ENCODE measurements around the gene NAGPA.

The NAGPA gene

DNA sequence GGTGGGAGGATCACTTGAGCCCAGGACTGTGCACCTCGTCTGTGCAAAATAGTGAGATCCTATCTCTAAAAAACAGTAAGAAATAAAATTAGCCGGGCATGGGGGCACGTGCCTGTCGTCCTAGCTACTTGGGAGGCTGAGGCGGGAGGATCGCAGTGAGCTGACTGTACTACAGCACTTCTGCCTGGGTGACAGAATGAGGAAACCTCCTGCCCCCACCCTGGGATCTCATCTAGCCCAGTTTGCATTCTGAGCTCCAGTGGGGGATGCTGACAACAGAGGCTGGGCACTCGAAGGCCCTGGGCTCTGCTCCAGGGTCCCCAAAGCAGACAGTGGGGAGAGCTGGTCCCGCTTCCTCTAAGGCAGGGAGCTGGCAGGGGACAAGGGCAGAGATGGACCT is 7.1 kb downstream of the NAGPA start:
- no peak for DNase-seq

DNA sequence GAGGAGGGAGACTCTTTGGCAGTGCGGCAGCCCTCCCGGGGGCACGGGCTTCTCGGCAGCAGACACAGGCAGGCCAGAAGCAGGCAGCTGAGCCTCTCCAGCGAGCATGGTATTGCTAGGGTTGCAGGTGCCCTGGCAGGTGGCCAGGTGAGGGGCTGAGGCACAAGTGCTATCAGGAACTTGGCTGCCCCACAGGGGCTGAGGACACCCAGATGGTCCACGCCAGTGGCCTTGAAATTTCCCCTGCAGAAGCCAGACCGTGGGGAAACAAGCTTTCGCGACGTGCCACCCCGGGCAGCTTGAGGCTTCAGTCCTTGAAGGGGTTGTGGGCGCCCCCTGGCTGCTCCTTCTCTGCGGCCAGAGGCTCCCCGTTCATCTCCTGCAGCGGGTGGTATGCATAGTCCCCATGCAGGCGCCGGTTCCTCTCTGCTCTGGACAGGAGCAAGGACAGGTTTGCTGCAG is 8.5 kb downstream of the NAGPA start:
- peak; percentile 92 for DNase-seq

DNA sequence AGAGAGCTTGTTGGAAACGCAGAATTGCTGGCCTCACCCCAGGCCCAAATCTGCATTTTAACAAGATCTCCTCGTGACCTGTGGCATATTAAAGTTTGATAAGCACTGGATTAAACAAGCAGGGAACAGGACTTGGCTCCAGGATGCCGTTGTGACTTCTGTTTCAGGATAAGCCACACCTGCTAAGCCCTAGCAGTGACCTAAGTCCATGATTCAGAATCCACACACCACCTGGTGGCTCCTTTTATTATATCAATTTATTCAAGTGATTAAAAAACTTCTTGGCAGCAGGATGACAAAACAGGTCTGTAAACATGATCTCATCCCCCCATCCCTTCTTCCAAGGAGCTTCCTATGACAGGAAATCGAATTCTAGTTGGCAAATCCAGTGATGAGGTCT is 9.1 kb downstream of the NAGPA start:
- peak; percentile 74 for DNase-seq

DNA sequence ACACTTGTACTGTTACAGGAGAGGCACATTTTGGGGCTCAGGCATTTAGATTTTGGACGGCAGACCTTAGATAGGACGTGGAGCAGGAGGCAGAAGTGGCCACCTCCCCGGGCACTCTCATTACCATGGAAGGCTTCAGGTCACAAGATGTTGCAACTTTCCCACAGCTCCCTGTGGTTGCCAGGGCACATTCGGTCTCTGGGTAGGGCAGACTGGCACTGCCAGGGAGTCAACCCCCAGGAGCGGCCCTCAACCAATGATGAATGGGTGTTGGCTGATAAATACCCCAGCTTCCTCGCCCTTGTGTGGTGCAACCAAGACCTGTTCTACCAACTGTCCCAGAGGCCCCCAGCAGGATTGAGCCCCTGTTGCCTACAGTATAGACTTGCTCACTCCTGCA is 11.2 kb downstream of the NAGPA start:
- DNase-seq, result no peak

DNA sequence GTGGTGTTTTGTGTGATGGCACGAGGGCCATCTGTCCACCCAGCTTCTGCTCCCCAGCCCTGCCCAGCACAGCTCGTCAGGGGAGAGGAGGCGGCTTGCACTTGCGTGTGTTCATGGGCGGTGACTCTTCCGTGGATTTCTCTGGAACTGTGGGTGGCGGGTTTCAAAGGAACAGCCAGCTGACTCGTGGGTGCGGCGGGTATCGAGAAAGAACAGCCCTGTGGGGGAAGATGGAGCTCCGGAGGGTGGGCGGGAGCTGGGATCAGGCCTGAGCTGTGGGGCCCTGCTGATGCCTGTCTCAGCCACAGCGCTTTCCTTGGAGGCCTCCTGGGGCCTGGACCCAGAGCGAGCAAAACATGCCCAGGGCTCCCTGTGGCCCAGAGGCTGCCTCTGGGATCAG is 13.2 kb downstream of the NAGPA start:
- DNase-seq, result no peak

DNA sequence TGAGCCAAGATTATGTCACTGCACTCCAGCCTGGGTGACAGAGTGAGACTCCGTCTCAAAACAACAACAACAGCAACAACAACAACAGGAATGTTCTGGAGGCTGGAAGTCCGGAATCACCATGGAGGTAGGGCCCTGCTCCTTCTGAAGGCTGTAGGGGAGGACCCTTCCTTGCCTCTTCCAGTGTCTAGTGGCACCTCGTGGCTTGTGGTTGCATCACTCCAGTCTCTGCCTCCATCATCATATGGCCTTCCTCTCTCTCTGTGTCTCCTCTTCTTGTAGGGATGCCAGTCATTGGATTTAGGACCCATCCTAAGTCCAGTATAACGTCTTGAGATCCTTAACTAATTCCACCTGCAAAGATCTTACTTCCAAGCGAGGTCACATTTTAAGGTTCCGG is 14.0 kb downstream of the NAGPA start:
- DNase-seq, result no peak

DNA sequence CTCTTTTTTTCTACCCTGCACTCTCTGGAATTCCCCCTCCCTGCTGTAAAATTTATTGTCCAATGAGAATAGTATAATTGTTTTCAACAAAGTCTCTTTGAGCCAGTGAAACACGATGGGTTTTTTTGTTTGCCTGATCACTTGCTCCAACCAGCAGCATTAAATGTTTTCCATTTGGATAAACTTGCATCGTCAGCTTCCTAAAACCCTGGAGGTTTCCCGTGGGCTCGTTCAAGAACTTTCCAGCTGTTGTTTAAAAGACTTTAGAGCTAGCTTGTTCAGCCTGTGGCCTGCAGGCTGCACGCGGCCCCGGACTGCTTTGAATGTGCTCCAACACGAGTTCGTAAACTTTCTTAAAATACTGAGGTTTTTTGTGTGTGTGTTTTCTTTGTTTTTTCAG is 14.9 kb downstream of the NAGPA start:
- DNase-seq, result no peak

DNA sequence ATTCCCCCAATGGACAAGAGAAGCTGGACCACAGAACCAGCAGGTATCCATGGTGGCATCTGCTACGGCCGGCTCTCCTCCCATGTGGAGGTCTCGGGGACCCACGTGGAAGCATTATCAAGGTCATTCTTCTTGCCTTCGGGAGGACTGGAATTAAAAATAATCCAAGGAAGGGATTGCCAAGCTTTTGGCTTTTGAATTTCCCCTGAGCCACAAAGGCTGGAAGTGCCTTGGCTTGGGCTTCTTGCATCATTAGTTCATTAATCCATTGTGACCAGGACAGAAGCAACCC is 16.1 kb downstream of the NAGPA start:
- DNase-seq, result no peak

DNA sequence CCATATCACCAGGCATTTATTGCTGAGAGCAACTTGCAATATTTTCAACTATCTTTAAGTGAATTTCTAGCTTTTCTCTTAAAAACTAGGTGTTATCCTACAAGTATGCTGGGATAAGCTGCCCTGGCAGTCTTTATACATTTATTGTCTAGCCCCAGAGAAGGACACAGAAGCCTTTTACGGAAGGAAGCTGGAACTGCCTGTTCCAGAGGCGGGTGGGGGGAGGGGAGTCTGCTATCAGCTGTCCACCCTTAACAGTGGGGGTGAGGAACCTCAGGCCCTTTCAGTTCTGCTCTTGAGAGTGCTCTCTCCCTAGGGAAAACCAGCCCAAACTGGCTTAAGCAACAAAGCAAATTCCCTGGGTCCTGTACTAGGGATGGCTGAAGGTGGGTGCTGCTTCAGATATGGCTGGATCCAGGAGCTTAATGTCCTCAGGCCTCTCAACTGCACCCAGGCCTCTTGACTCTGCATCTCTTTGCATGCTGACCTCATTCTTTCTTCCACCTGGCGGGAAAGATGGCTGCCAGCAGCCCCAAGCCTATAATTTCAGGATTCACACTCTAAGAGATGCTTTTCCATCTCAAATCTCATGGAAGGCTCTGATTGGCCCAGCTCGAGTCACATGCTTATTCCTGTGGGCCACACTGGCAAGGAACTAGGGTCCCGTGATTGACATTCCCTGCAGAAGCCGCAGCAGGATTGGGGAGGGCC is 16.6 kb downstream of the NAGPA start:
- no peak for DNase-seq

DNA sequence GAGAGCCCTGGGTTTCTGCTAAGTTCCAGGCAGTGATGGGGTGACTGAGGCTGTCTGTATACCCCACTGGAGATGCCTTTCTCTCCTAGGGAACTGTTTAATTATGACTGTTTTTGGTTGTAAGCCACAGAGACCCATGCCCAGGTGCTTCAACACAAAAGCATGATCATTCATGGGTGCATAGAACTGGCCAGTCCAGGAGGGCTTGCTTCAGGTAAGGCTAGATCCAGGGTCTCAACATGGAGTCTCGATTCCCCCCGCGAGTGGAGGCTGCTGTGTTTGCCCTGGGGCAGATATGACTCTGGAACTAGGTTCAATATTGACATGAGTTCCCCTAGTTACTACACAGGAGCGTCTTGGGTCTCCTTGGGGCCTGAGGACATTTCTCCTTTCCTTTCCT is 17.8 kb downstream of the NAGPA start:
- no peak for DNase-seq

DNA sequence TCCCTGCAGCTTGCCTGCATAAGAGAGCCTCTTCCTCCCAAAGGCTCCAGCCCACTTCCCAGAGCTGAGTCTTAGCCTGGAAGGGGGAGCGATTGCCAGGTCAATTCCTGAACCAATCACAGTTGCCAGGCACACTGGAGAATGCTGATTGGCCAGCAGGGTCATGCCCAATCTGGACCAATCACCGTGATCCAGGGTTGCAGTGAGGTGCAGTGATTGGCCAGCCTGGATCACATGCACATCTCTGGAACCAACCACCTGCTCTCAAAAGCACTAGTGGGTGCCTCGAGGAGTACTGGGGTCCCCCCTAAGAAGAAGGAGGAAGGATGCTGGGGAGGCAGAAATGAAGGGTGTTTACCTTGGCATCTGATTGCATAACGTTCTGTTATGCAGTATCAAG is 18.4 kb downstream of the NAGPA start:
- DNase-seq, result no peak

DNA sequence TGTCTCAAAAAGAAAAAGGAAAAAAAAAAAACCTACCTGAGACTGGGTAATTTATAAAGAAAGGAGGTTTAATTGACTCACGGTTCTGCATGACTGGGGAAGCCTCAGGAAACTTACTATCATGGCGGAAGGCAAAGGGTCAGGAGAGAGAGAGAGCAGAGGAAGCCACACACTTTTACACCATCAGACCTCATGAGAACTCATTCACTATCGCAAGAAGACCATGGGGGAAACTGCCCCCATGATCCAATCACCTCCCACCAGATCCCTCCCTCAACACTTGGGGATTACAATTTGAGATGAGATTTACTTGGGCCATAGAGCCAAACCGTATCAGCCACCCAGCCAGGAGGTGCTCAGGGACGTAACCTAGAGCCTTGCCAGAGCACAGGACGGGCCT is 20.8 kb downstream of the NAGPA start:
- no peak for DNase-seq

DNA sequence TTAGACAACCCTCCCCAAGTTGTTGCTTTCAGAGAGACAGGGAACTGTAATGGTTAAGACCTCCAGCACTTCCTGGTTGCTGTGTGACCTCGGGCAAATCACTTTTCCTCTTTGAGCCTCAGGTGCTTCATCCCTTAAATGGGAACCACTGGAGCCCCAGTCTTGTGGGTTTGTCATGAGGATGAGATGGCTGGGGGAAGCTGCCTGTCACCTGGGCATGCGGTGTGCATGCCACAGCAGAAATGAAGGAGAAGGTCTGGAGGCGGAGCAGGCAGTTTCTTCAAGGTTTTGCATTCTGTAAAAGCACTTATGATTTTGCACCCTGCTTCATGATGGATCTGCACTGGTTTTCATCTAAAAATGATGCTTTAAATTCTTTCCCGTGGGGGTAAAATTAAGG is 22.1 kb downstream of the NAGPA start:
- DNase-seq, result peak; percentile 35

DNA sequence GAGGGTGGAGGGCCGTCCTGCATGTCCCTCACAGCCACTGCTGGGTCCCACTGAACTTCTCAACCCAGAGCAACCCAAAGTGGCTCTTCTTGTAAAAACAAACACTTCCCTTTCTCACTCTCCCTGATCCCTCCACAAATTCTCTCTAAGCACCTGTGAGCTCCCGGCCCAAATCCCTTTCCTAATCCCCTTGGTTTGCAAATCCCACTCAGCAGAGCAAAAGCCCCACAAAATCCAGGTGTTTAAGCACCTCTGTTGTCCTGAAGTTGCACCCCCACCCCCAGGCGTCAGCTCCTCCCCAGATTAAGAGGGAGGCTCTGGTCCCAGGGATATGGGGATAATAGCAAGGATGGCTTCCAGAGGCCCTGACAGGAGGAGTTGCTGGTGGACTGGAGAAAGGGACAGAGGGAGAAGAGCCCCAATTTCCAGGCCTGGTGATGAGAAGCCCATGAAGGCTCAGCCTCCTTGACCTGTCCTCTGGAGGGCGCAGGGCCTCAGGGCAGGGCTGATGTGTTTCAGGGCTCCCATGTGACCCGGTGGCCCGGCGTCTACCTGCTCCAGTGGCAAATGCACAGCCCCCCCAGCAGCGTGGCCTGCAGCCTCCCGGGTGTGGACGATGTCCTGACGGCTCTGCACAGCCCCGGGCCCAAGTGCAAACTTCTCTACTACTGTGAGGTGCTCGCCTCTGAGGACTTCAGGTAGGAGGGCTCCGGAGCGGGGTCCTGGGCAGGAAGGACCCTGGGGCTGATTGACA is 23.0 kb downstream of the NAGPA start:
- peak; percentile 62 for DNase-seq

DNA sequence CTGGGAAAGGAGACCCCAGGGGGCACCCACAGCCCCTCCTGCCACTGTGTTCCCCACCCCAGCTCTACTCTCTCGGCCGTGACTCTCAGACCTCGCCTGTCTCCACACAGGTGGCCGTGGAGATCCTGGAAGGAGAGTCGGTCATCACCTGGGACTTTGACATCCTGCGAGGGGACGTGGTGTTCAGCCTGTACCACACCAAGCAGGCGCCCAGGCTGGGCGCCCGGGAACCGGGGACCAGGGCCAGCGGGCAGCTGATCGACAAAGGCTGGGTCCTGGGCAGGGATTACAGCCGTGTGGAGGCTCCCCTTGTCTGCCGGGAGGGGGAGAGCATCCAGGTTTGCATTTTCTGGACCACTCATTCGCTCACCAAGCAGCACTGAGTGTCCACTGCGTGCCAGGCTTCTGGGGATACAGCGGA is 25.4 kb downstream of the NAGPA start:
- no peak for DNase-seq

DNA sequence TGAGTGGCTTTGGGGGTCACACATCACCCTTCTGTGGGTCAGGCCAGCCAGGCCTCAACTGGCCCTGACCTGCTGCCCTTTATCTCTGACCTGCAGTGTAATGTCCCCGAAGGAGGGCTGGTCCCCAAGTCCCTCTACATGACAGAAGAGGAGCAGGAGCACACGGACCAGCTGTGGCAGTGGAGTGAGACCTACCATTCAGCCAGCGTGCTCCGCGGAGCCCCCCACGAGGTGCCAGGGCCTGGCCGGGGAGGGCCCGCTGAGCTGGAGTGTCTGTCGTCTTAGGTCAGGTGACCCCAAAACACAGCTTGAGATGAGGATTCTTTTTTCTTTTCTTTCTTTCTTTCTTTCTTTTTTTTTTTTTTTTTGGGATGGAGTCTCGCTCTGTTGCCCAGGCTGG is 26.5 kb downstream of the NAGPA start:
- no peak for DNase-seq

DNA sequence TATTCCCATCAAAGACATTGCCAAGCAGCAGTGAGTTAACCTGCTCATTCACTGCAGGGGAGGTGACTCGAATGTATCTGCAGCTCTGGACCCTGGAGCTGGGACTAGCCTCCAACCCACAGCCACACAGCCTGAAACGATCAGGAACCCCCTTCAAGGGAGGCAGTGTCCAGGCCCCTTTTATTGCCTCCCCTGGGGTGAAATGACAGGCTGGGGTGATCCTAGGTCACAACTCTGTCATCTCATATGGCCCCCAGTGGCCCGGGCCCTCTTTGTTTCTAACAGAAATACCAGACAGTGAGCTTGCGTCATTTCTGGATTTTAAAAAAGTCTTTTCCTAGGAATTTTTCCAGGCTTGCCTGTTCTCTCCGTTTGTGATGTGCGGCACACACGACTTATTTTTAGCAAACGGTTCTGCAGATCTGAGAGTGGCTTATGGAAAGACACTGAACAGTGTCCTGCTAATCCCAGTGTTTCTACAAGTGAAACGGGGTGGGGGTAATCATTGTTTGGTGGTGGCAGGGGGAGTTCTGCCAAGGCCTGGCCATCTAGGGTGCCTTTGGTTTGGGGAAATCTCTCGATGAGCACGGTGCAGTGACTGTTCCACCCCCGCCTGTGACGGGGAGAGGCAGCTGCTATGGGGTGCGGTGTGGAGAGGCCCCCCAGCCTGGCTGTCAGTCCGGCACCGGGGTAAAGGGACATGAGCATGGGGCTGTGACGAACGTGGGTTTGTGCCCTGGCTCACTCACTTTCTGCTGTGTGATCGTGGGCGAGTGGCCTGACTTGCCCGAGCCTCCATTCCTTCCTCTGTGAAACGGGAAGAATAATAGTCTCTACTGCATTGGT is 27.2 kb downstream of the NAGPA start:
- DNase-seq, result no peak

DNA sequence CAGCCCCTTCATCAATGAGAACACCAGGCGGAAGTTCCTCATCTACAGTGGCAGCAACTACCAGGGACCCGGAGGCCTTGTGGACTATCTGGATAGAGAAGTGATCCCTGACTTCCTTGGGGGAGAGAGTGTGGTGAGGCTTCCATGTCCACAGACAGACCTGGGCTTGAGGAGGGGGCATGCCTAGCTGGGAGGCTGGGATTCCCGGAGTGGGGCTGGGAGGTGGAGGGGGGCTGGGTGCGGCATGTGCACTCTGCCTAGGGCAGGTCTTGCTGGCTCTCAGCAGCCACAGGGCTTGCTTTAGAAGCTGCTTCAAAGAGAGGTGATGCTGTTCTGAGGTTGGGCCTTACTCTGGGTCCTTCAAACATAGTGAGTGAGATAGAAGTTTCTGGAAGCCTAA is 27.8 kb downstream of the NAGPA start:
- no peak for DNase-seq

DNA sequence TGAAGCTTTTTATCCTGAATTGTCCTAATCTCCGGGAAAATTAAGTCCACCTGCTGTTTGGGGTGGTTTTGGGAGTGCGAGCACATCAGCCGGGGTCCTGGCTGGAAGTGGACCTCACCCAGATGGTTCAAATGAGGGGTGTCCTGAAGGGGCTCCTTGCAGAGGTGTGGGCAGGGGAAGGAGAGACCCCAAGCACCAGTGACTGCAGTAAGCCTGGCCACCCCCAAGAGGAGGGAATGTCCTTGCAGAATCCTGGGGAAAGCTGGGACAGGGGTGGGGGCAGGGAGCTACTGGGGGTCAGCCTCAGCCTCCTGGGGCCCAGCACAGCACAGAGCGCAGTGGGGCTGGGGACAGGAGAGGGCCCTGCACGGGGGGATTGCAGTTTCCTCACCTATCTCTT is 29.4 kb downstream of the NAGPA start:
- no peak for DNase-seq

DNA sequence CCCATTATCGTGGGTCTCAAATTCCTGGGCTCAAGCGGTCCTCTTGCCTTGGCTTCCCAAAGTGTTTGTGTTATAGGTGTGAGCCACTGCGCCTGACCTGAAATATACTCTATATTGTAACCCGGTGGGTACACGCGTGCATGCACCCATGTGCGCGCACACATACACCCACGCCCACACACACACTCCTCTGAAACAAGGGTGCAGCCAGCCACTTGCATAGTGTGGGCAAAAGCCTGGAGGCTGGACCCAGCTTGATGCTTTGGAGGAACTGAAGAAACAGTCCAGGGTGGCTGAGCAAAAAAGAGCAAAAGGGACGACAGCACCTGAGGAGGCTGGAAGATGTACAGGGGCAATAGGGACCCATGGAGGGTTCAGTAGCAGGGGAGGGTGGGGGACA is 29.9 kb downstream of the NAGPA start:
- DNase-seq, result no peak

DNA sequence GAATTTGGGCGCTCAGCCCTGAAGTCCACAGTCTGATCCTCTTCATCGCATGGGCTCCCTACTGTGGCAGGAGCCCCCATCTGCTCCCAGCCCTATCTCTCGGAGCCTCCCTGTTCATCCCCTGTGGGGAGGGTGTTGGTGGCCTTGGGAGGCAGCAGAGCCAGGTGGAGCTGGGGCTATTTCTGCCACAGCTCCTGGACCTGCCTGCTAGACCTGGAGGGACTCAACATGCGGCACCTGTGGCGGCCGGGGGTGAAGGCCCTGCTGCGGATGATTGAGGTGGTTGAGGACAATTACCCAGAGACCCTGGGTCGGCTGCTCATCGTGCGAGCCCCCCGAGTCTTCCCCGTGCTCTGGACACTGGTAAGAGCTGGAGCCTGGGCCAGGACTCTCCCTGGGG is 30.5 kb downstream of the NAGPA start:
- no peak for DNase-seq

DNA sequence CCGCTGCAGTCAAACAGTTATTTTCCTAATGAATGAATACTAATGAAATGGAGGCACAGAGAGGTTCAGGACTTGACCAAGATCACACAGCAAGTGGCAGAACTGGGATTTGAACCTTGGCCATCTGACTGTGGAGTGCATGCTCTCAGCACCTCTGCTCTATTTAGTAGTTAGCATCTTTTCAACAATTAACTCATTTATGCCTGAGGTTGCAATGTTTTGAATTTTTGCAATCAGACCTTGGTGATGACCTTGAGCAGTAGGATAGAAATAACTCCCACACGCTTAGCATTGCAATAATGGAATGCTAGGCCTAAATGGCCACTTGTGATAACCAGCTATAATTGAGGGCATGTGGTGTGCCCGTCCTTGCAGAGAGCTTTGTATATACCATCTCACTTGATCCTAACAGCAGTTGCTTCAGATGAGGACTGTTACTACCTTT is 31.0 kb downstream of the NAGPA start:
- no peak for DNase-seq

DNA sequence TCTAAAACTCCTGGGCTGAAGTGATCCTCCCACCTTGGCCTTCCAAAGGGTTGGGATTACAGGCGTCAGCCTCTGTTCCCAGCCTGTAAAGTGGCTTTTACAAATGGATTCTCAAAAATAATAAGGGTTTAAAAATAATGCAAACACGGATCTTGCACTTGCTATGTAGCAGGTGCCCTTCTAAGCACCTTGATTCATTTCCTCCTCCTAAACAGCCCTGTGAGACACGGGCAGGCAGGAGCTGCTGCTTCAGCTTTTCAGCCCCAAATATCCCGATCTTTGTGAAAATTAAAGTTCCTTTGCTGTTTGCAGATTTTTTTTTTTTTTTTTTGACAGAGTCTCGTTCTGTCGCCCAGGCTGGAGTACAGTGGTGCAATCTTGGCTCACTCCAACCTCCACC is 31.7 kb downstream of the NAGPA start:
- peak; percentile 64 for DNase-seq

DNA sequence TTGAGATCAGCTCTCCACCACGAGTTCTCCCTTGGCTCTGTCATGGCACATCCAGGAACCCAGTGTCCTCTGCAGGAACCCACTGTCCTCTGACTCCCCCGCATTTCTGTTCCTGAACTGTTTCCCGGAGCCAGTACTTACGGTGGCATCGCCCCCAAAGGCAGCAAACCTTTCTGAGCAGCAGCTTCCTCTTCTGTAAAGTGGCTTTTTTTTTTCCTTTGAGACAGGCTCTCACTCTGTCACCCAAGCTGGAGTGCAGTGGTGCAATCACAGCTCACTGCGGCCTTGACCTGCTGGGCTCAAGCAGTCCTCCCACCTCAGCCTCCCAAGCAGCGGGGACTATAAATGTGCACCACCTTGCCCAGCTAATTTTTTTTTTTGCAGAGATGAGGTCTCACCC is 32.2 kb downstream of the NAGPA start:
- DNase-seq, result no peak
